RKO (cell line): ENCODE results near the gene GPR37.

ENCODE experiments used
- DNase-seq: peaks from one replicate; pipeline ENCODE4 v3.0.0-alpha.2; 2016; ENCODE audit warnings: low spot score

The GPR37 gene

DNA sequence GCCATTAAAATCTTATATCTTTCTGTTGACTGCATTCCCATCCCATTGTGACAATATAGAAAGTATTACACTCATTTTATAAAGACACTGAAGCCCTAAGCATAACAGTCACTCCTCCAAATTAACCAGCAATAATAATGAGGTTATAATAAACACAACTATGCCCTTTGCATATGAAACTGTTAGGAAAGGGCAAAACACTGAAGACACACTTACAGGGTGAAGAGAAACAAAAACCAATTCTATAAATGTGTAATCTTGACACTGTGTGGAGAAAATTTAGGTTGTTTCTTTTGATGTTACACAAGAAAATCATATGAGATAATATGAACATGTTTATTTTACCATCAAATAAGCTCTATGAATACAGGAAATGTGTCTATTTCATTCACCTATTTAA, 14.0 kb upstream of the GPR37 start:
- no peak for DNase-seq

DNA sequence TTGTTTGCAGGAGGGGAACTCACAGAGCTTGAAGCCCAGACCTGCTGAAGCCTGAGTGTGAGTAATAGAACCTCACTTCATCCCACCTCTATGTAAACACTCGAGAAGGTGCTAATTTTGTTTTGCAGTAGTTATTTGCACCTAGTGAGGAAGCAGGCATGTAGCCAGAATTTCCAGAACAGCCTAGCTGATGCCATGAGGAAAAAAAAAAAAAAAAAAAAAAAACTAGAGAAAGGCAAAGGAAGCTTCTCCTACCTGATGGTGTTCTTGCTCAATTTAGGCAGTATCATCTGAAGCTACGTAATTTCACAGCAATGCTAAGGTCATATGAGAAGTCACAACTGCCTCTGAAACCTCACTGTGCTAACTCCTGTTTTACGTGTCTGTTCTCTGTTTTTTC, 13.6 kb upstream of the GPR37 start:
- DNase-seq: no peak

DNA sequence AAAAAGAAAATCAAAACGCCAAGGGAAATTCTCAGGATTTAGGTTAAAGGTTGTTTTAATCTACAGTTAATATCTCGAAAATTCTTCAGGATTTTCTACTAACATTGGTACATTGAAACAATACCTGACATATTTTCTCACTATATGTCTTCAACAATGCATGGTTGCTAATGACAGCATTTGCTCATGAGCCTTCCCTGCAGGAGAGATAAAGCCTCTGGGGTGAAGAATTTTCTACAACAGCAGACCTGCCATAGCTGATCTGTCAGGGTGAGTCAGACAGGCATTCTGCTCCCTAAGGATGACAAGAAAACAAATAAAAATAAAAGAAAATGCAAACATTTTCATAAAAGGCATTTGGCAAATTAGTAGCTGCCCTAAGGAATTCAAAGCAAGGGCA, 11.7 kb upstream of the GPR37 start:
- no peak for DNase-seq

DNA sequence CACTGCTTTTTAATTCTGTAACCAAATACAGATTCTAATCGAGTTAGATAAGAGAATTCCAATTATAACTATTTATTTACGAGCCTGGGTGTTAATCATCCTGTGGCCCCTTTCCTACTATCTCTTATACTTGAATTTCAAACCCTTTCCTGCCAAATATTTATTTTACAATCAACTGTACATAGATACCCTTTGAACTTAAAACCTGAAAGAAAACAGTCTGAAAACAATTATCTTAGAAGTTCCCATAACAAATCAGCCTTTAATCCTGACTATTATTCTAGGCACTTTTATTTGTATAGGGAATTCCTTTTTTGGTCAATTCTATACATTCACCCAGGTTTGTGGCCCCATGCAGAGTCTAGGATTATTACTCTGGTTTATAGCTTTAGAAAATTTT, 10.6 kb upstream of the GPR37 start:
- DNase-seq: no peak

DNA sequence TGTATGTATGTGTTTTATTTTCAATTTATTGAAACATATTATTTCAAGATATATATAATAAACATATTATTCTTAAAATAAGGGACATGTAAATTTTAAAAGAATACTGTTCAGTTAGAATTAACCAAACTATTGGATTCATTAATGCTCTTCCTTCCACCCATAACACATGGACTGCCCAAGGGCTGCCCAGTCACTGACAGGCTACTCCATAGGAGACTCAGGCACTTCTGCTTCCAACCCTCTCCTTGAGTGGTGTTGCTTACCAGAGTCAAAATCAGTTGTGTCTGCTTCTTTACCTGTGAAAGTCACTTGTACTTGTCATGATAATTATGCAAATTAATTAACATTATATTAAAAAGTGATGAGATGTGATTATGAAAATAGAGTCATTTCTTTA, 9.8 kb upstream of the GPR37 start:
- DNase-seq: no peak

DNA sequence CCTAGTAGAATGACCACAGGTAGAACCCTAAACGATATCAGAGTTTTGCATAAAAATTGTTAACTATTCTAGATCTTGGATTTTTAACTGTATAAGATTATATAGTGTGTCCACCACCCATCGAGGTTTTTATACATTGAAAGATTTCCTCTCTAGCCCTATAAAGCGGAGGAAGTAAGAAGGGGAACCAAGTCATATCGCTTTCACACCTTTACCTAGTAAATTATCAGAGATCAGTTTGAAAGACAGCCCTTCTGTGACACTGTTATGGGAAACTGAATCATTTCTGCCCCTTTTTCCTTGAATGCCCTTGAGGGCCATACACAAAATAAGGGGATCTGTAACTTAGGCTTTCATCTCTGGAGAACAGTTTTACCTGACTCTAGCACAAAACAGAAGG, 8.3 kb upstream of the GPR37 start:
- DNase-seq: no peak

DNA sequence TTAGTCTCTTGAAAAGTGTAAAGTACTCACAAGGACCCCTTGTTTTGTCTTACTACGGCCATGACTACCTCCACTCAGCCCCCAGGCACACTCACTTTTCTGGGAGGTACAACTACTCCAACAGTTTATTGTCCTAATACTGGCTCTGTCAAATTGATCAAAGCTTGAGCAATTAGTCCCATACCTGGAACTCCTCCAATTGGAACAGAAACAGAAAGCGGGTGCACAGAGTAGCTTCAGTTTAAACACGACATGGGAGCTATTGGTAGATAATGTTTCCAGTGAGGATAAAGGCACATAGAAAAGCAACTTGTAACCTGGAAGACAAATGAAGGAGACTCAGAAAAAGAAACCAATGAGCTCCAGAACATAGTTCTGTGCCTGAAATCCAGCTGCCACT, 7.7 kb upstream of the GPR37 start:
- DNase-seq: no peak

DNA sequence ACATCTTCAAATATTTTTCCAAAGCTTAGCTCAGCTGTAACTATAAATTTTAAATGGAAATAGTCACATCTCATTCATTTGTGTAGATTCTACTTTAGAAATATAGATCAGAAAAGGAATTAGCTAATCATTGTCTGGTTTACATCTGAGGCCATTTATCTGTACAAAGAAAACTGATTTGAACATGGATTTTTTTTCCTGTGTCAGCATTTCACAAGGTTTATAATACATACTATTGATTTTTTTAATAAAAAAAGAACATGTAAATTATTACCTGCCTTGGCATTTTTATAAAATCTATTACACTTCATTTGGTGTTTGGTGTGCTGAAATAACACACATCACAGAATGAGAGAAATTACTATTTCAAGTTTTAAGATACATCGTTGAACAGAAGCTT, 3.5 kb upstream of the GPR37 start:
- DNase-seq: no peak

DNA sequence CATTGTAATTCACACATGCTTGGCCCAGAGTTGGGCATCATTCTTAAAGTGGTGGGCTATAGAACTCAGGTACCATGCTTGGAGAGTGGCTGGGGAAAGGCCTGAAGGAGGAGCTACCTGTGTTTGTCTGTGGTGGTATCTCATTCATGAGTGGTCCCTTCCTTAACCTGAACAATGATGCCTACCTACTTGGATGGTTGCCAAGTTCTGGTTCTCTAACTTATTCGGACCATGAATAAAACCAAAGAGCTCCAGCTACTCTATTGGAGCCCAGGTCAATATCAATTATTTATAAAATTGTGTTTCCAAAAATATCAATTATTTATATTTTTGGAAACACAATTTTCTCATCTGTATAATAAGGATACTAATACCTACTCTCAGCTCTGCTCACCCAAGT, 2.9 kb upstream of the GPR37 start:
- DNase-seq: no peak

DNA sequence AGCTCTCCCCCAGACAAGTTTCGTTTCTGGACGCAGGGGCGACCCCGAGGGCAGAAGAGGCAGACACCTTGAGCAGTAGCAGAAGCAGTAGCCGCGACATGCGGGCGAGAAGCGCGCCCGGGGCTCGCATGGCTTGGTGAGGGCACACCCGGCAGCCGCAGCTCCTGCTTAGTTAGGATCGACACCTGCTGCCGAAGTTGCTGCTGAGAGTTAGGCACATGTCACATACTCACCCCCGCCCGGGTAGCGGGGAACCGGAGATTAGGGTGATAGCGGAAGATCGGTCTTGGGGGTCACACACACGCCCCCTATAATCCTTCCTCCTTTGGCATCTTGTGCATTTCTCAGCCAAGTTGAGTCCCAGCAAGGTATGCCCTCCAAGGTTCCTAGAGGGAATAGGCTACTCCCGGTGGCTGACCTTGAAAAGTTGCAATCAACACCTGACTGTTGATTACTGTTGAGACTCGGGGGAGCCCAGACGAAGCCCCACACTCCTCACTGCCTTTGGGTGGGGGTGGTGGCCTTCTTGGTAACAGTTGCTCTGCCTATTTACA, 668 bp downstream of the GPR37 start:
- no peak for DNase-seq

DNA sequence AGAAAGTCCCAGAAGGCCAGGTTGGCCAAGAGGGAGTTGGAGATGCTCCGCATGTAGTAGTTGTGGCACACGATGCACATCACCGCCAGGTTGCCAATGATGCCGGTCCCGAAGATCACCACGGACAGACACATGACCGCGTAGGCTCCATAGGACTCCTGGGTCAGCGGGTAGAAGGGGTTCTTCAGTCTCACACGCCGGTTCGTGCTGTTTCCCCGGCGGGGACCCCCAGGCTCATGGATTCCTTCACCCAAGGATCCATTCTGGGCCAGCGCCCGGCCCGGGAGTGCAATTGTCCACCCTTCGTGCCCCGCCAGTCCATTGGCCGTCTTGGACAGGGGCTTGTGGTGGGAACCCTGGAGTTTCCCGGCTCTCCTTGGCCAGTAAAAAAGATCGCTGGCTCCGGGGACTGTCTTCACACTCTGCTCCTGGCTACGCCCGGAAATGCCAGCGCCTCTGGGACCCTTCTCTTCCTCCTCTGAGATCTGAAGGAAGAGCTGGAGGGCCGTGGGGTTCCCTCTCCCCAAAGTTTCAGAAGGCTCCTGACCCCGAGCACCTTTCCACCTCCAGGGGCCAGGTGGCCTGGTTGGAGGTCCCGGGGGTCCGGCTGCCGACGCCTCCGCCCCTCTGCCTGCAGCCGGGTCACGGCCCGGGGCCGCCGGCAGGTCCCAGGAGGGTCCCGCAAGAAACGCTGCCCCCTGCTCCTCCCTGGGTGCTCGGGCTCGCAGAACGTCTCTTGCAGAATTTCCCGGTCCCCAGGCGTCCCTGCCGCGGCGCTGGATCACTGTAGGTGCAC, 1.3 kb downstream of the GPR37 start:
- no peak for DNase-seq

DNA sequence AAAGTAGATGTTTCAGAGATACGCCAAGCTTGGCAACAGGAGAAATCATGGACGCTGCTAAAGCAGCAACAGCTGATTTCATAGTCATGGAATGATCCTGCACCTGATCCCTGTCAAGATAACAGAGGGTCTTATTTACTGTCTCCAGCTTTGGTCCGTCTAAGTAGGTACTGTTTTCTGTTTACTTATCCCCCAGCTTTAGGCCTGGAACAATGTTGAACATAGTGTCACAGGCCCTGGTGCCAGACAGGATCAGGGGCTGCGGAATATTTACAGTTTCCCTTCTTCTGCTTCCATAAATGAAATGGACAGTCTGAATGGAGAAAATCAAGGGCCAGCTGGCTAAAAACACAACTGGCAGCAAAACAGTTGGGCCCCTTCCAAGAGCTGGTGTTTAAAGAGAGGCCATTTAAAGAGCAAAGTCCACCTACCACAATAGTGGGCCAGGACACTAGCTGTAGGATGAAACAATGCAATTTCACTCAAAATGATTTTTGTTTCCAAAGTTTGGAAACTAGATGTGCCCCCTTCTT, 2.9 kb downstream of the GPR37 start:
- no peak for DNase-seq

DNA sequence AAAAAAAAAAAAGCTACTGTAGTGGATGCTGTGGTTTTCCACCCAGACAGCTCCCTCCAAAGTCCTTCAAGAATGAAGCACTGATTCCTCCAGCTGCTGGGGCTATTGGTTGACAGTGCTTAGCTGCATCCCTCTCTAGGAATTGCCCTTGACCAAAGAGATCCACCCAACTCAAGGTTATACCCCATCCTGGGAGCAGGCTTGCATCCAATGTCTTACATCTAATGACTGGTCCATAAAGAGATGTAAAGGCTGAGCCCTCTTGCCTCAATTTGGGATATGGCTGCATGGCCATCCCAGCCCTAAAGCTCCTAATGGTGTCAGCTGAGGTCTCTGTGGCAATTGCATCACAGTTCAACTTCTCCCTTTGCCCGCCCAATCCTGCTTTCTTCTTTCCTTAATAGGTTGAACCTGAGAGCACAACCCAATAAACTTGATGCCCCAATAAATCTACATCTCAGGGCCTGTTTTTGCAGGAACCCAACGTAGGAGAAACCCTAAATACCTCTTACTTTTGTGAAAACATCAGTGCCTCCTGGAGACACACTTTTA, 4.4 kb downstream of the GPR37 start:
- DNase-seq: no peak

DNA sequence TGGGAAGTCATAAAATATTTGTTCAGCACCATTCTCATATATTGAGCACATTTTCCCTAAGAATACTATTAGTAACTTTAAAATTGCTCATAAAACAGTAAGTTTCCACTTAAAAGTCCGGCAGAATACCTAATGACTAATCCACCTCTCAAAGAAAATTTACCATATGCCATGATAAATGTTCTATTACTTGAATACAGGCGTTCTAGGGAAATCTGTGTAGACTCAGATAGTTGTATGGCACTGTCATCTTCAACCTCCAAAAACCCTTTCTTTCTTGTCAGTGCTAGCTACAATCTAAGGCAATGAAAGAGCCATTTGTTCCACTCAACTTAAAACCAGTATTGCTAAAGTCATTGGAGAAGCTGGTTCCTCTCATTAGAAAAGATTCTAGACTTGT, 7.3 kb downstream of the GPR37 start:
- no peak for DNase-seq

DNA sequence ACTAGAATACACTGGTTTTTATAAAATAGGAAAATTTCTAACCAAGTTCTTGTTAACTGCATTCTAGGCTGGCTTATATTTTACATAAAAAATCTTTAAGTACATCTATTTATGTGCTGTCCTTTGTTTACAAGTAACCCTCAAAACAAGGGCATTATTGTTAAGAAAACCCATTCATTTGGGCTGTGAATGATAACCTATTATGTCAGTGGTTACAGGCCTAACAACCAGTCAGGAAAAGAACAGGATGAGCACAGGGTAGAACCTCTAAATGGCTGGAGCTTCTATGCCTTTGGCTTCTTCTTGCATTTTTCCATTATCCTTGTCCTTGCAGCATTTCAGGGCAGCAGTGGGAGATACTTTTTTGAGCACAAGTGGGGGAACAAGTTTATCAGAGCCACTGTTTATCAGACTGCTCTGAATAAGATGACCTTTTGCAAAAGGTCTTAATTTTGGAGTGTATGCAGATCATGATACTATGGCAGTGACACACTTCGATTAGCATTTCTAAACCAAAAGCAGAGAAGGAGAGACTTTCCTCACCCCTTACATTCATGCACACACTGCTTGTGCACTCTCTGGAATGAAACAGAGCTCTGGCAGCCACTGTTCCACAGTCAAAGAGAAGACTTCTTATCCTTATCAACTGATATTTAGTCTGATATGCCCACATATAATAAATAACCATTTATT, 10.9 kb downstream of the GPR37 start:
- no peak for DNase-seq

DNA sequence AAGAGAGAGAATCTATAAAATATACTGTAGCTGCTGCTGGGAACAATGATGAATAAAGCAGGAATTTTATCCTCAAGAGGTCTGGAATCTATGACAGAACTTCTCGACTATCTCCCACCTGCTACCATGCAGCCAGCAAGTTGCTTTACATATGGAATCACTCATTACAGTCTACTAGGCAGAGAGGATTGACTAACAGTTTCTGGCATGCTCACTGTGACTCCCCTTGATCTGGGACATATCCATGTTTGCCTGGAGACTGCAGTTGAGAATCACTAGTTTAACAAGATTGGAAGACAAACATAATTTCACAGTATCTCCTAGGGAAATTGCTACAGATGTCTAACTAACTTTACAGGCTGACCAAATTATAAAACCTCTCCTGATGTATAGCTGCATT, 13.3 kb downstream of the GPR37 start:
- DNase-seq: no peak

DNA sequence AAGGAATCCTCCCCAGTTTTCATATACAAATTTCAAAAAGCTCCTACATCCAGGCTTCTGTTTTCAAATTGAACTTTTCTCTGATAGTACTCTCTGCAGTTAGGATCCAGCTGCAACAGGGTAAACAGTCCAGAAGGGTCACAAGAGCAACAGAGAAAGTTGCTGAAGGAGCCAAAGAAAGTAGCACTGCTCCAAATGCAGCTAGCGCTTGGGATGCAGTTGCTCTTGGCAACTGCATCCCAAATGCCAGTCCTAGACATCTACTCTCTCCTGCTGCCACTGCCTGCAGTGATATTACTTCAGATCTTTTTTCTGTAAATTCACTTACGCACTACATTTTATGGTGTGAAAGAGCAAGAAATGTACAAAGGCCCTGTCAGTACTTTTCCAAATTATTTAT, 14.6 kb downstream of the GPR37 start:
- DNase-seq: no peak

DNA sequence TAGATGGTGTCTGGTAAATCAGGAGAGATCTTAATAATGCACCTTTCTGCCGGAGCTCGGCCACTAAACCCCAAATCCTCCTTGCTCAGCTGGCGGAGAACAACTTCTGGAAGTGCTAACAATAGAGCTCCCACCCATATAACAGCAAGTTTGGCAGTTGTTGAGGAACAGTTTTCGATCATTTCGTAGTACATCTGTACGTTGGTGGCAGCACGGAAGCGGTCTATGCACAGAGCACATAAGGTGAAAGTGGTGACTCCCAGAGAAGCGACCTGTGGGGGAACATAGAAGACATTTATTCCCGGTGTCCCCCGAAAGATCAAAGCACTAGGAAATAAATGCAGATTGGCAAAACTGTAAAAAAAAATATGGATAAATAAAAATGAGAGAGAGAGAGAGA, 18.5 kb downstream of the GPR37 start:
- no peak for DNase-seq

DNA sequence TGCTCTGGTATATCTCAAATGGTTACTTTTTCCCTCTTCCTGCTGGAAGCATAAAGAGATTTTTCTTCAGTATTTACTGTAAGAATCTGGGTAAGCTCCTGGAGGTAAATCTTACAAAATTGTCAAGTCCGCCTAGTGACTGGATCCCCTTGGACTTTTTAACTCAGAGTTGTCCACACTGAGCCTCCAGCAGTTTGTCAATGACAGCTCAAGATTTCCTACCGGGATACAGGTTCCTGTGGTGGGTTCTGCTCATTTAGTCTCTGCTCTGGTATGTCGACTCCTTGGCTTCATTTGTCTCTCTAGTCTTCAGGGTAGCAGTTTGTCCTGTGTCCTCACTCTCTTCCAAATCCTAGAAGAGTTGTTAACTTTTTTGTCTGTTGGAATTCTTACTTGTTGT, 27.0 kb downstream of the GPR37 start:
- DNase-seq: no peak

DNA sequence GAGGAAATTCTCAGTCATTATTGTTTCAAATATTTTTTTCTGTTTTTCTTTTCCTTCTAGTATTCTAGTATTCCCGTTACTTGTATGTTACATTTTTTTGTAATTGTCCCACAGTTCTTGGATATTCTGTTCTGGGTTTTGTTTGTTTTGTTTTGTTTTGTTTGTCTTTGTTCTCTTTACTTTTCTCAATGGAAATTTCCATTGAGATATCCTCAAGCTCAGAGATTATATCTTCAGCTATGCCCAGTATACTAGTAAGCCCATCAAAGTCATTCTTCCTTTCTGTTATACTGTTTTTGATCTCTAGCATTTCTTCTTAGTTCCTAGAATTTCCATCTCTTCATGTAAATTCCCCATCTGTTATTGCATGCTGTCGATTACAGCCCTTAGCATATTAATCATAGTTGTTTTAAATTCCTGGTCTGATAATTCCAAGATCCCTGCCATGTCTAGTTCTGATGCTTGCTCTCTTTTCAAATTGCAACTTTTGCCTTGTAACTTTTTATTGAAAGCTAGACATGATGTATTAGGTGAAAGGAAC, 27.8 kb downstream of the GPR37 start:
- DNase-seq: no peak

DNA sequence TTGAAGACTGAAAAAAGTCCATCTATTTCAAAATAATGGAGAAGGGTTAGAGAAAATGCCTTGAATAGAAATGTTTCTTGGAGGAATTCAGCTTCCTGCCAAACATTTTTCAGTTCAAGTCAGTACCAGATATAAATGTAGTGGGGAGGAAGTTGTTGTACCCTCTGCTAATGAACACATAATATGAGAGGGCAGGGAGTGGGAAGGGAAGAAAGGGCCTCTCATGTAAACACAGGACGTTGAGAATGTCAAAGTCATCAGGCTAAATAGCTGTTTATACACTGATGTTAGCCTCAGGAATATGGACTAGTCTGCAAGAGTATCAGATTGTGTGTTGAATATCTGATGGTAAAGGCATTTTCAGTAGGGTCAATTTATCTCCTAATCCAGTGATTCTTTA, 37.0 kb downstream of the GPR37 start:
- DNase-seq: no peak

DNA sequence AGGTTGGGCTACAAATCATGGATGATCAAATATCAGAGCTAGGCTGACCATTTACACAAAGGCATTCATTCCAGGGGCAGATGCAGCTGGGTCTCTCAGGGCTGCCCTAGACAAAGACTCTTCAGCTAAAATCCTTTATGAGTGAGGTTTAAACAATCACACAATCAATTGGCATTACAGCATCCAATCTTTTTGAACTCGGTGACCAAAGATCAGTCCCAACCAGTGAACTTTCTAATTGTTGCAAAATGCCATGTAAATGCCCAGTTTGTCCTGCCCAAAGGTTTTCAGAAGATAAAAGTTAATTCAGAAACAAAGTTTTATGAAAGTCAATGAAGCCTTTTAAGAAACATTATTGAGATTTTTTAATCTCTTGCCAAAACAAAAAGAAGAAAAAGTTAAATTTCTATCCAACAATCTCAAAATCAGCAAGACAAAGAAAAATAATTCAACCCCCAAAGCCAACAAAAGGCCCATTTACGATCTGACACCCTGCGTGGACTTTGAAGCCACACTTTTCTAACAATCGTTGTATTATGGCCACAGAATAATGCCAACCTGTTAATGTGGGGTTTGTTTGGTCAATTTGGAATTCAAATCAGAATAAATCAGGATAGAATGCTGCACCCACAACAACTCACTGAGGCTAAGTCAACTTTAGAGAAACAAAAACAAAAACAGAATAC, 40.9 kb downstream of the GPR37 start:
- no peak for DNase-seq
